Type B pancreatic cell (in vitro differentiated cells): Measurements from ENCODE around the gene GOLGA6C. TPM values are rescaled to one million over a fixed set of nuclear protein-coding genes. Genes with fewer than 3 reads are reported as not detected.
"Not testable (repeated sequence)": the region's sequence is repeated elsewhere in the genome, so short reads cannot be mapped to it uniquely, and the experiment has no call there.

ENCODE experiments used
- DNase-seq: peaks from one replicate; pipeline ENCODE4 v3.0.0; 2021; ENCODE audit warnings: mixed read lengths; ENCODE audit not compliant: unreplicated experiment; ENCODE audit errors: extremely low spot score
- H3K27ac Mint-ChIP-seq: 2 replicates; pipeline ENCODE4 v1.8.0; 2021; ENCODE audit warnings: mild to moderate bottlenecking, mixed read lengths
- H3K27me3 Mint-ChIP-seq: 2 replicates; pipeline ENCODE4 v1.8.0; 2021; ENCODE audit warnings: mixed read lengths
- H3K36me3 Mint-ChIP-seq: 2 replicates; pipeline ENCODE4 v1.8.0; 2021; ENCODE audit warnings: mixed read lengths
- H3K4me1 Mint-ChIP-seq: one replicate; pipeline ENCODE4 v1.8.0; 2021; ENCODE audit warnings: mixed read lengths; ENCODE audit not compliant: unreplicated experiment
- H3K4me3 Mint-ChIP-seq: 2 replicates; pipeline ENCODE4 v1.8.0; 2021; ENCODE audit warnings: mild to moderate bottlenecking, mixed read lengths
- H3K9me3 Mint-ChIP-seq: 2 replicates; pipeline ENCODE4 v1.8.0; 2021; ENCODE audit warnings: mixed read lengths
- total RNA-seq: library from RNA; stranded (reverse); gene quantifications from 2 replicates; pipeline ENCODE4 v1.2.1, GENCODE V29; 2021; ENCODE audit warnings: low replicate concordance
- TF ChIP-seq, protein P1 (sequence below): fragments of 200-600 bp; sonication (generic); conservative IDR thresholded peaks from 2 replicates; pipeline ENCODE4 v1.5.0; 2021; ENCODE audit warnings: antibody characterized with exemption, mild to moderate bottlenecking

Gene GOLGA6C
- total RNA-seq, 1 donor from 2014 or later = not detected

DNA sequence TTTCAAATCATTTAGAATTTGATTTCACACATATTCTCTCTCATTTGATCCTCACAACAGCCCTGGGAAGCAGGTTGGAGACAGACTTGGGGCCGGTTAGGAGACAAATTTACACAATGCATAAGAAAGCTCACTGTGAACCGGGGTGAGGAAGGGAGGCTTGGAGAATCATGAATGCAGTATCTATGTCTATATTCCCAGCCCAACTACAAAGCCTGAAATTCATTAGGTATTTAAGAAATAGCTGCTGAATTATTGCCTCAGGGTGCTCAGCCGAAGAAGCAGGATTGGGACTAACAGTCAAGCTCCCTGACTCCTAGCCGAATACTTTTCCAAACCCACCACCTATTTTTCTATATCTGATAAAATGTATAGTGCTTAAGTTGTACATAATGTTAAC, 8.4 kb upstream of the GOLGA6C start:
- DNase-seq = no peak
- no peaks in the 10 kb centered on the region for H3K36me3 Mint-ChIP-seq
- H3K9me3 Mint-ChIP-seq = no peaks in the 10 kb centered on the region
- no peak overlapping the region for H3K27ac Mint-ChIP-seq
- H3K4me3 Mint-ChIP-seq = no peak overlapping the region
- peaks cover 53% of the 10 kb centered on the region for H3K27me3 Mint-ChIP-seq
- TF ChIP-seq, protein P1, sequence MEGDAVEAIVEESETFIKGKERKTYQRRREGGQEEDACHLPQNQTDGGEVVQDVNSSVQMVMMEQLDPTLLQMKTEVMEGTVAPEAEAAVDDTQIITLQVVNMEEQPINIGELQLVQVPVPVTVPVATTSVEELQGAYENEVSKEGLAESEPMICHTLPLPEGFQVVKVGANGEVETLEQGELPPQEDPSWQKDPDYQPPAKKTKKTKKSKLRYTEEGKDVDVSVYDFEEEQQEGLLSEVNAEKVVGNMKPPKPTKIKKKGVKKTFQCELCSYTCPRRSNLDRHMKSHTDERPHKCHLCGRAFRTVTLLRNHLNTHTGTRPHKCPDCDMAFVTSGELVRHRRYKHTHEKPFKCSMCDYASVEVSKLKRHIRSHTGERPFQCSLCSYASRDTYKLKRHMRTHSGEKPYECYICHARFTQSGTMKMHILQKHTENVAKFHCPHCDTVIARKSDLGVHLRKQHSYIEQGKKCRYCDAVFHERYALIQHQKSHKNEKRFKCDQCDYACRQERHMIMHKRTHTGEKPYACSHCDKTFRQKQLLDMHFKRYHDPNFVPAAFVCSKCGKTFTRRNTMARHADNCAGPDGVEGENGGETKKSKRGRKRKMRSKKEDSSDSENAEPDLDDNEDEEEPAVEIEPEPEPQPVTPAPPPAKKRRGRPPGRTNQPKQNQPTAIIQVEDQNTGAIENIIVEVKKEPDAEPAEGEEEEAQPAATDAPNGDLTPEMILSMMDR = no peak
- H3K4me1 Mint-ChIP-seq = no peaks in the 10 kb centered on the region

DNA sequence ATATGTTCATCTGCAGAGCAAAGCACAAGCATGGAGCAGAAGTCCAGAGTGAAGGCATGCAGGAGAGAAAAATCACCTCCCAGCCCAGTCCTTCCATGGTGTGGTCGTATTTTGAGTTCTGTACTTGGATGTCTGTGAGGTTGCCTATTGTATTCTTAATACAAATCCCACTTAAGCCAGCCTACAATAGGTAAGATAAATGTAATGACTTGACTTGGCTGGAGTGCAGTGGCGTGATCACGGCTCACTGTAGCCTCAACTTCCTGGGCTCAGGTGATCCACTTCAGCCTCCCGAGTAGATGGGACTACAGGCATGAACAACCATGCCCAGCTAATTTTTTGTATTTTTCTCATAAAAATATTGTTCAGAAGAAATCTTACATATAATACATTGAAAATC, 6.8 kb upstream of the GOLGA6C start:
- H3K27me3 Mint-ChIP-seq = peaks cover 47% of the 10 kb centered on the region
- H3K4me3 Mint-ChIP-seq, H3K9me3 Mint-ChIP-seq, H3K4me1 Mint-ChIP-seq, H3K36me3 Mint-ChIP-seq, H3K27ac Mint-ChIP-seq, DNase-seq: not testable (repeated sequence)

DNA sequence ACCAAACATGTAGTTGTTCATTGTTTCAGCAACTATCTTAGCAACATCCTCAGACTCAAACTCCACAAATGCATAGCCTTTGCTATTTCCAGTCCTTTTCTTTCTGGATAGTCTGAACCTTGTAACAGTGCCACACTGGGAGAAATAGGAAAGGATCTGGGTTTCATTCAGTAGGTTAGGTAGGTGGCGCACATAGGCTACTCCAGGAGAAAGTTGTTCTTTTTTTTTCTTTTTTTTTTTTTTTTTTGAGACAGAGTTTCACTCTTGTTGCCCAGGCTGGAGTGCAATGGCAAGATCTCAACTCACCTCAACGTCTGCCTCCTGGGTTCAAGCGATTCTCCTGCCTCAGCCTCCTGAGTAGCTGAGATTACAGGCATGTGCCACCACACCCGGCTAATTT, 5.8 kb upstream of the GOLGA6C start:
- H3K4me3 Mint-ChIP-seq, H3K4me1 Mint-ChIP-seq, H3K9me3 Mint-ChIP-seq, H3K36me3 Mint-ChIP-seq, H3K27ac Mint-ChIP-seq, DNase-seq: not testable (repeated sequence)
- H3K27me3 Mint-ChIP-seq = peaks cover 47% of the 10 kb centered on the region

DNA sequence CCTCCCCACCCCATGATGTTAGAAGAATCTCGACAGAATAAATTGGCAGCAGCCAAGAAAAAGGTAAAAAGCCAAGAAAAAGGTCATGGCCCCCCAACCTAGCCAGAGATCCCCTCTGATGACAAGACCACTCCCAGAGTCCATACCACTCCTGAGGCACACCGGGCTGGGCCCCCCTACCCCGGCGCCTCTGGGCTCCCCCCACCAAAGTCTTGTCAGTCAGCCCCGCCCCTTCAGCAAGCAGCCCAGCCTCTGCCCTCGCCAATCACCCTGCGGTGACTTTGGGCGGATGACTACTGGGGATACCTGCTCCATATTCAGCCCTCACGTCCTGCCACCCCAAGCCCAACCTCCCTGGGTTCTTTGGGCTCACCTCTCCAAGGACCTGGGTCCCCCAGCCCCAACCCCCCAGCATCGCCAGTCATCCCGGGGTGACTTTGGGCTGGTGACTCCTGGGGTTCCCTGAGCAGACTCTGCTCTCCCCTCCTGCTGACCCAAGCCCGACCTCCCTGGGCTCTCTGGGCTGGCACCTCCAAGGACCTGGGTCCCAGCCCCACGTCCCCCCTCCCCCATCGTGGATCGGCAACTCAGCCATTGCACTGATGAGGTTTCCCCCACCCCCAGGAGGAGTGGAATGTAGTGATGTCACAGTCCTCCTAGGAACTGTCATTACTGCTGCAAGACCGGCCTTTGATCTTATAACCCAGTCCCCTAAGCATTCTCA, 648 bp downstream of the GOLGA6C start:
- not testable (repeated sequence) for H3K4me1 Mint-ChIP-seq, H3K4me3 Mint-ChIP-seq, DNase-seq, H3K27me3 Mint-ChIP-seq, H3K27ac Mint-ChIP-seq, H3K9me3 Mint-ChIP-seq, H3K36me3 Mint-ChIP-seq

DNA sequence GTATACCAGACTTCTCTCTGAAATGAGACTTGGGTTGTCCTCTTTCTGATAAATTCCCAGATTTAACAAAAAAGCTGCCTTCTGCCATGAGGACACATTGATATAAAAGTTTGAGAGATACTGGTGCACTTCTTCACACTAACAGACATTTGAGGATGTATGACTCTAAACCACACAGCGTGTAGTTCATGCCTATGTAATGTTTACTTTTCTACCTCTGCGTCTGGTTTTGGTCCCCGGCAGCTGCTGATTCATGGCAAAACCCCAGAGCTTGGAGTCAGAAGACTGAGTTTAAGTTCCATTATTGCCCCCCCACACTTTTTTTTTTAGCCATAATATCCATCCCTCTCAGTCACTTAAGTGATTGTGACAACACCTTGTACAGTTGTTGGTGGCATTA, 1.7 kb downstream of the GOLGA6C start:
- not testable (repeated sequence) for DNase-seq, H3K4me1 Mint-ChIP-seq, H3K9me3 Mint-ChIP-seq, H3K4me3 Mint-ChIP-seq, H3K36me3 Mint-ChIP-seq, H3K27me3 Mint-ChIP-seq, H3K27ac Mint-ChIP-seq

DNA sequence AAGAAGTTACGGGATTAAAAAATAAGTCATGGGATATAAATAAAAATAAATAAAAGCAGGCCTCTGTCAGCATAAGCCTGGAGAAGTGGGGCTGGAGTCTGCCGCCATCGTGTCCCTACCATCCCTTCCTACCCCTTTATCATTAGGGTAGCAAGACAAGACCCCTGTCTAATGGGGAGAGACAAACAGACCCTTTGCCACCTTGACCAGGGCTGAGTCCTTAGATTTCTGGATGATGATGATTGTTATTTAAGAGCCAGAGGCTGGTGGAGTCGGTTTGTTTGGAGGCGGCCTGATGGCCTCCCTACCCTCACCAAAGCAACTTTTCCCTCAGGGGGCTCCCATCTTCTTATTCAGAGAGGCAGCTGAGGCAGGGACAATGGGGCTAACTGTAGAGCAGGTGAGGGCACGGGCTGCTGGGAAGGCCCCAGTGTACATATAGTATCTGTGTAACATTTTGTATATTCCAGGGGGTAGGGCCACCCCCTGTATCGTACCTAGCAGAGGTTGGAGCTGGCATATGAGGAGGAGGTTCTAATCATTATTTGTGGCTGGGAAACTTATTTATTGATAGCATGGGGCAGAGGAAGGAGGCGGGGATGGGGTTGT, 15.7 kb downstream of the GOLGA6C start:
- not testable (repeated sequence) for H3K4me3 Mint-ChIP-seq, H3K9me3 Mint-ChIP-seq, H3K36me3 Mint-ChIP-seq, H3K27ac Mint-ChIP-seq, H3K4me1 Mint-ChIP-seq, DNase-seq, H3K27me3 Mint-ChIP-seq

DNA sequence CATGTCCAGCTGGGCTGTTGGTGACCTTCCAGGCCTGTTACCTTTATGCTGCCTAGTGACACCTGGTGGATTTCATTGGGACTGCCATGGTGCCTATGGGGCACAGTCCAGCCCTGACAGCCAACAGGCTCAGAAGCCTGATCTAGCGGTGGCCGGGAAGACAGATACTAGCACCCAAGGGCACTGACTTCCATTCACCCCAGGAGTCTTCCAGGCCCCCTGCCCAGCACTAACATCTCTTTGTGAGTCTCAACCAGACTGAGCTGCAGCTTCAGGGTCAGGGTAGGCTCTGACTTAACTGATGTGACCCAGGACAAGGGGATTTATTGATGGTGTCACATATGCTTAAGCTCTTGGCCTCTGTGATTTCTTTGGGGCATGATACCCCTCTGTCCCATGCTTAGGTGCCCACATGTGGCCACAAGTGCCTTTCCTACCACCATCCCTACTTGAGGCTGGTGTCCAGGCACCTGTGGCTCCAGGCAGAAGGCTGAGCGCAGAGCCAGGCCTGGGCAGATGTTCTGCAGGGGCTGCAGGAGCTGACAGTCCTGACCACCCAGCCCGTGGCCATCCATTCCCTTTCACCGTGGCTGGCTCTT, 16.5 kb downstream of the GOLGA6C start:
- not testable (repeated sequence) for H3K4me3 Mint-ChIP-seq, H3K27ac Mint-ChIP-seq, H3K4me1 Mint-ChIP-seq, H3K36me3 Mint-ChIP-seq, H3K9me3 Mint-ChIP-seq, H3K27me3 Mint-ChIP-seq
- DNase-seq = peak; percentile 83
- TF ChIP-seq, protein P1 = peak; percentile 77

DNA sequence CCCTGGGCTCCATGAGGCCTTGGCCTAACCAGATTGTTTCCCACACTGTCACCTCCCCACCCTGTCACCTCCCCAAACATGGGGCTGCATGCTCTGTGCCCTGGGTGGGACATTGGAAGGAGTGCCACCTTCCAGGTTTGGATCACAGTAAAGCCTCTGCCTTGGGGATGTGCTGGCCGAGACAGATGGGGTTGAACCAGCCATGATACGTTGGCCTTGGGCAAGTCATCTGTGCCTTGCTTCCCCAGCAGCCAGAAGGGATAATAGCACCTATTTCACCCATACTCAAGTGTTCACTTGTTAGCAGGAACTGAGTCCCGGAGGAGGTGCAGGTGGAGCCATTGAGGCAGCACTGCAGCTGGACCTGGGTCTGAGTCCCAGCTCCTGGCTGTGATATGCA, 17.5 kb downstream of the GOLGA6C start:
- not testable (repeated sequence) for H3K4me3 Mint-ChIP-seq, H3K27me3 Mint-ChIP-seq, DNase-seq, H3K4me1 Mint-ChIP-seq, H3K9me3 Mint-ChIP-seq, H3K27ac Mint-ChIP-seq, H3K36me3 Mint-ChIP-seq

DNA sequence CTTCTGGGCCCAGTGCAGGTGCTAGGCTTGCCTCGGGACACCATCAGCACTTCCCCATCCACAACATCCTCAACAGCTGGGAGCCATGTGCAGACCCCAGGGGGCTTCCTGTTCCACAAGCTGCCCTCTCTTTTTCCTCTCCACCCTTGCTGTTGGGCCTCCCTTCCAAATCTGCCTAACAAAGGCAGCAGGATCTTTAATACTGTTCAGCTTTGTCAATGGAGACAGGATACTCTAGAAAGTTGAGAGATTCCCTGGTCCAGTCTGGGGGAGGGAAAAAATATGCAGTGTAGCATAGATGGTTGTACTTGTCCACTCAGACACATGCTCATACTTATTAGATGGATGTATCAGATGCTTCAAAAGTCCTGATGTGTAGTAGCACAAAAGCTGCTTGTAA, 20.4 kb downstream of the GOLGA6C start:
- not testable (repeated sequence) for H3K36me3 Mint-ChIP-seq, H3K27ac Mint-ChIP-seq, H3K4me3 Mint-ChIP-seq

DNA sequence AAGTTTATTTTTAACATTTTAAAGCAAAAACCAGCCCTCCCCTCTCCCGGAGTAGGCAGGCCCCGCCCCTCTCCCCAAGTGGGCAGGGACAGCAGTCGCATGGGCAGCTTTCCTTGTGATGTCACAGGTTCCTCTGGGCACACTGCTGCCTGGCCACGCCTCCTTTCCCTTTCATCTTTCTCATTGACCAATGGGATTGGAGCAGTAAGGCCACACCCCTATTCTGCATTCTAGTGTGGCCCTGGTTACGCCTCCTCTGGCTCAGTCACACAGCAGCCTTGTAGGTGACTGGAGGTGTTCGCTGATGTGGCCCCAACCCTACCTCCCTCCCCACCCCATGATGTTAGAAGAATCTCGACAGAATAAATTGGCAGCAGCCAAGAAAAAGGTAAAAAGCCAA, 24.4 kb downstream of the GOLGA6C start, which contains the start of gene GOLGA6D:
Gene GOLGA6D, plus strand, starts transcription at position 264 of the 400 bp plus-strand sequence. Its CDS starts 41 bp downstream, at position 305.
- not testable (repeated sequence) for H3K9me3 Mint-ChIP-seq, H3K27ac Mint-ChIP-seq, H3K4me3 Mint-ChIP-seq, H3K4me1 Mint-ChIP-seq, H3K27me3 Mint-ChIP-seq, DNase-seq, H3K36me3 Mint-ChIP-seq

More for the DNA sequence above, 20.4 kb downstream of the GOLGA6C start:
- not testable (repeated sequence) for H3K9me3 Mint-ChIP-seq, H3K27me3 Mint-ChIP-seq, H3K4me1 Mint-ChIP-seq
- peak; percentile 39 for DNase-seq

DNA sequence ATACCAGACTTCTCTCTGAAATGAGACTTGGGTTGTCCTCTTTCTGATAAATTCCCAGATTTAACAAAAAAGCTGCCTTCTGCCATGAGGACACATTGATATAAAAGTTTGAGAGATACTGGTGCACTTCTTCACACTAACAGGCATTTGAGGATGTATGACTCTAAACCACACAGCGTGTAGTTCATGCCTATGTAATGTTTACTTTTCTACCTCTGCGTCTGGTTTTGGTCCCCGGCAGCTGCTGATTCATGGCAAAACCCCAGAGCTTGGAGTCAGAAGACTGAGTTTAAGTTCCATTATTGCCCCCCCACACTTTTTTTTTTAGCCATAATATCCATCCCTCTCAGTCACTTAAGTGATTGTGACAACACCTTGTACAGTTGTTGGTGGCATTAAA, 26.0 kb downstream of the GOLGA6C start:
- not testable (repeated sequence) for DNase-seq, H3K4me1 Mint-ChIP-seq, H3K4me3 Mint-ChIP-seq, H3K27me3 Mint-ChIP-seq, H3K36me3 Mint-ChIP-seq, H3K9me3 Mint-ChIP-seq, H3K27ac Mint-ChIP-seq

DNA sequence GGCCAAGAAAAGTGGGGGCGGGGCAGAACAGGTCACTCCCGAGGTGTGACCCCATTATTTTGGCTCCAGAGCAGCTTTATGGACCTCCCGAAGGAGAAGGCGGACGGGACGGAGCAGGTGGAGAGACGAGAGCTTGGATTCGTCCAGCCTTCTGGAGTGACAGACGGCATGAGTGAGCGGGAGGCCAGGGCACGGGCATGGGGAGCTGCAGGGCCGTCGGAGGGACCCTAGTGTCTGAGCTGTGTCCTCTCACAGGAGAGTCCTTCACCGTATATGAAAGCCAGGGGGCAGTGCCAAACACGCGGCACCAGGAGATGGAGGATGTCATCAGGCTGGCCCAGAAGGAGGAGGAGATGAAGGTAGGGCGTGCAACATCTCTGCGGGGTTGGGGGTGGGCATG, 35.5 kb downstream of the GOLGA6C start:
- H3K27ac Mint-ChIP-seq, H3K36me3 Mint-ChIP-seq, H3K4me1 Mint-ChIP-seq, H3K27me3 Mint-ChIP-seq, H3K9me3 Mint-ChIP-seq, H3K4me3 Mint-ChIP-seq: not testable (repeated sequence)
- DNase-seq = peak; percentile 56
